Measurements from ENCODE around the gene DOC2B.
"Not testable (repeated sequence)": the region's sequence is repeated elsewhere in the genome, so short reads cannot be mapped to it uniquely, and the experiment has no call there.

The DOC2B gene

DNA sequence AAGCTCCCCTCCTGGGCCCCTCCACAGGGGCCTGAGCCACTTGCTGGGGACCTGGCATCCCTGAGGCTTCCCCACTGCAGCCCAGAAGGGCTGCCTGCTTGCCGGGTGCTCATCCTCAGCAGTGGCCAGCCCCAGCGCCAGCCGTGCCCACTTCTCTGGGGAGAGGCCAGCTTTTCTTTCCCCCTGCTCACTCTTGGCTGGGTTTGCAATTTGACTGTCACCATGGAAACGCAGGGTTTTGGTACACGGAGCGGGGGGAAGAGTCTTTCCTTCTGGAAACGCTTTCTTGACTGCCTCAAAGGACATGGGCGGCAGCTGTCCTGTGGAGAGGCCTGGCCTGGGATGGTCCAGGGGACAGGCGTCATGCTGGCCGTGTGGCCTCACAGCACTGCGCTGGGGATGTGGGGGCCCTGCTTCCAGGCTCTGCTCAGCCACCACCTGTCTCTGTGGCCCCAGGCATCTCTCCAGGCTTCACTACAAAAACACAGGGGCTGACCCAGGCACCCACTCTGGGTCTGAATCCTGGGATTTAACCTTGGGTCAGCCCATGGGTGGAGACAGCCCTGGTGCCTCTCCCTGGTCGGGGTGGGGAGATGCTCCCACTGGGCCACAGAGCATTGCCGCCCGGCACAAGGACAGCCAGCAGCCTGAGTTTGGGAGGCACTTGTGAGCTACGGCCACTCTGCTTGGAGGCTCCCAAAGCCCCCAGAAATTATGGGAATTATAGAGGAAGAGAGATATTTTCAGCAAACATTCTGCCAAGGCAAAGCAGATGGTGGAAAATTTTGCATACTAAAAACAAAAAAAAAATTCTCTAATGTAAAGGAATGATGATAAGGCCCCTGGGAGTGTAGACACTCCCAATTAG lies 45.9 kb upstream of the DOC2B start:
- no peak for DNase-seq (ENCODE audit: low spot score)
- H3K27ac ChIP-seq = no peak overlapping the region
- ChIA-PET POLR2A (ENCODE audit: low non-redundant PET) (no interaction called here), CTCF (interaction anchor here (0.7 to 1.1 kb wide), 2 partner anchors 9 to 27 kb away, joined by 3 read pairs; no protein-coding TSS in a partner anchor)
- TF ChIP-seq, protein P1, sequence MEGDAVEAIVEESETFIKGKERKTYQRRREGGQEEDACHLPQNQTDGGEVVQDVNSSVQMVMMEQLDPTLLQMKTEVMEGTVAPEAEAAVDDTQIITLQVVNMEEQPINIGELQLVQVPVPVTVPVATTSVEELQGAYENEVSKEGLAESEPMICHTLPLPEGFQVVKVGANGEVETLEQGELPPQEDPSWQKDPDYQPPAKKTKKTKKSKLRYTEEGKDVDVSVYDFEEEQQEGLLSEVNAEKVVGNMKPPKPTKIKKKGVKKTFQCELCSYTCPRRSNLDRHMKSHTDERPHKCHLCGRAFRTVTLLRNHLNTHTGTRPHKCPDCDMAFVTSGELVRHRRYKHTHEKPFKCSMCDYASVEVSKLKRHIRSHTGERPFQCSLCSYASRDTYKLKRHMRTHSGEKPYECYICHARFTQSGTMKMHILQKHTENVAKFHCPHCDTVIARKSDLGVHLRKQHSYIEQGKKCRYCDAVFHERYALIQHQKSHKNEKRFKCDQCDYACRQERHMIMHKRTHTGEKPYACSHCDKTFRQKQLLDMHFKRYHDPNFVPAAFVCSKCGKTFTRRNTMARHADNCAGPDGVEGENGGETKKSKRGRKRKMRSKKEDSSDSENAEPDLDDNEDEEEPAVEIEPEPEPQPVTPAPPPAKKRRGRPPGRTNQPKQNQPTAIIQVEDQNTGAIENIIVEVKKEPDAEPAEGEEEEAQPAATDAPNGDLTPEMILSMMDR (conservative IDR thresholded peaks at IDR 0.05; ENCODE audit: low read depth) = no peak

DNA sequence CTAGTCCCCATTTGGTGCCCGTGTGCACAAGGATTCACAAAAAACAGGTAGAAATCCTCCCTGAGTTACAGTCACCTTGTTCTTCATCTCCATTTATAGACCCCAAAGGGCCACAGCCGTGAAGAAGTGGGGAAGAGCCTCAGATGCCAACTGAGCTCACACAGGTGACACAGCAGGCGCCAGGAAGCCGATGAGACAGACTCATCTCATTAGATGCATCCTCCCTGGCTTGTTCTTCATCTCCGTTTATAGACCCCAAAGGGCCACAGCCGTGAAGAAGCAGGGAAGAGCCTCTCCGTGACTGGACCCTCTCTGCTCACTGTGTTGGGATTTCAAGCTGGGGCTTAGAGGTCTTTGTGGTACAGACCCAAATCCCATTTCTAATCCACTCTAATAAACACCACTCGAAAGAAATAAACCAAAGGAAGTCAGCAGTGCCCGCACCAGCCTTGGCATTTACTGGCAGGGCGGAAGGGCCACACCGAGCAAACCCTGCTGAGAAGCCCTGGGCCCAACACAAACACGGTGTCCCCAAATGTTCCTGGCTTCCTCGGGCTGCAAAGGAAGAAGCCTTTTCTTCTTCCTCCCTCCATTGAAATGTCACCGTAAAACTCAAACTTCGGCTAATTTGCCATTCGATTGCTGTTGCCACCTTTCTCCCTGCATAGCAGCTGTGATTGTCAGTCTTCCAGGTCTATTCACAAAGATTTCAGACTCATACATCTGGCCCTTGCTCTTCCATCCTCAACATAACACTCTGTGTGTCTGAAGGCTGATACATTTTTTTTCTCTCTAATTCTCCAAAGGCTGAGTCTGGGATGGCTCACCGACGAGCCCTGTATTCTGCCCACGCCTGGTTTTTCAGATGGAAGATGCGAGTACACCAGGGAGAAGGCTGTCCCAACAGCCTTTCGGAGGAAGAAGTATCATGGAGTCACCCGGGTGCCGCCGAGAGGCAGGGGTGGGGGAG lies 44.9 kb upstream of the DOC2B start:
- H3K27ac ChIP-seq = no peak overlapping the region
- TF ChIP-seq, protein P1 (conservative IDR thresholded peaks at IDR 0.05; ENCODE audit: low read depth) = no peak
- DNase-seq (ENCODE audit: low spot score) = no peak
- ChIA-PET CTCF (no interaction called here), POLR2A (ENCODE audit: low non-redundant PET) (no interaction called here)

DNA sequence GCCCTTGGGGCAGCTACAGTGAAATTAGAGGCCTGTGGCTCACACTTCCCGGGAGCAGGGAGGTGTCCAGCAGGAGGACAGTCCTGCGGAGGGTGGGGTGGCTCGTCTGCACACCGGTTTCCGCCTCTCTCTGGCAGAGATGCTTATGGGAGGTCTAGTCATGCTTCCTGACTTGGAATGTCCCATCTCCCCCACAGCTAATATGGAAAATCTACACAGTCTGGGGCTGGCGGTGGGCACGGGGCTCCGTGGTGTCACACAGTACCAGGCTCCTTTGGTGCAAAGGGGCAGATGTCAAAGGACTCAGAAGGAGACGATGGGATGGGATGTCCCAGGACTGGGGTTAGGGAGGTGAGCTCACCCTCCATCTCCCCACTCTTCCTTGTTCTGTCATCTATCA lies 44.1 kb upstream of the DOC2B start:
- POLR2A ChIA-PET (ENCODE audit: low non-redundant PET) = no interaction called here
- CTCF ChIA-PET = no interaction called here

DNA sequence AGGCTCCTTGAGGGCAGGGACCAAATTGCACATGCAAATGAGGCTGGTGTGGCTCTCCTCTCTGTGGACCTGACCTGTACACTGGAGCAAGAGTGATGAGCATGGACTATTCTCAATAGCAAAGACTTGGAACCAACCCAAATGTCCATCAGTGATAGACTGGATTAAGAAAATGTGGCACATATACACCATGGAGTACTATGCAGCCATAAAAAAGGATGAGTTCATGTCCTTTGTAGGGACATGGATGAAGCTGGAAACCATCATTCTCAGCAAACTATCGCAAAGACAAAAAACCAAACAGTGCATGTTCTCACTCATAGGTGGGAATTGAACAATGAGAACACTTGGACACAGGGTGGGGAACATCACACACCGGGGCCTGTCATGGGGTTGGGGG lies 43.1 kb upstream of the DOC2B start:
- H3K27ac ChIP-seq; POLR2A ChIA-PET (ENCODE audit: low non-redundant PET); DNase-seq (ENCODE audit: low spot score); CTCF ChIA-PET: not testable (repeated sequence)

More for the DNA sequence above, 44.1 kb upstream of the DOC2B start:
- no peak overlapping the region for H3K27ac ChIP-seq
- no peak for DNase-seq (ENCODE audit: low spot score)
- TF ChIP-seq, protein P1 (conservative IDR thresholded peaks at IDR 0.05; ENCODE audit: low read depth) = no peak

DNA sequence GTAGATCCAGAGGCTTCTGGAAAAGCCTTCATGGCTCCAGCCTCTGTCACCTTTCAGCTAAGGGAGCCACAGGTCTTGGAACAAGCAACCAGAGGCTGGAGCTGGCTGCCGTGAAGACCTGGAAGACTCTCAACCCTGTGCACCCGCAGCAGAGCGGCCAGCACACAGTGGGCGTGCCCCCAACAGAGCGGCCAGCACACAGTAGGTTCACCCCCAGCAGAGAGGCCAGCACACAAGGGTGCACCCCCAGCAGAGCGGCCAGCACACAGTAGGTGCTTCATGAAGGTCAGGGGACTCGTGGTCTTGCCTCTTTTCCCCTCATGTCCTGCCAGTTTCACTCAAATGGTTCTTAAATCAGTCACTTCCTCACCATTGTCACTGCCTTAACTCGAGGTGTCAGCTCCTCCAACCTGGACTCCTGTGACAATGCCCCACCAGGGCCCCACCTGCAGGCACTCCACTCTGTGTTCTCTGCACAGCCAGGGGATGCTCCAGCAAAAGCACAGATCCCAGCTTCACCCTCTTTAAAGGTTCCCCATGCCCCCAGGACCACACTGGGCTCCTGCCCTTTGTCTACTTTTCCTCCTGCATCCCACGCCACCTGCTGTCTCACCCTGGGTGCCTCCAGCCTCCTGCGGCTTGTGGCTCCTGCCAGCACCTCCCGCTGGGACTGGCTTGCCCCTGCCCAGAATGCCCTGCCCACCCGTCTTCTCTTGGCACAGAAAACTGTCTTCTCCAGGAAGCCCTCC lies 42.4 kb upstream of the DOC2B start:
- CTCF ChIA-PET = interaction anchor here (0.6 to 0.8 kb wide), 2 partner anchors 10 to 188 kb away, joined by 3 to 4 read pairs; no protein-coding TSS in a partner anchor
- H3K27ac ChIP-seq = no peak overlapping the region
- DNase-seq (ENCODE audit: low spot score) = no peak
- POLR2A ChIA-PET (ENCODE audit: low non-redundant PET) = no interaction called here
- TF ChIP-seq, protein P1 (conservative IDR thresholded peaks at IDR 0.05; ENCODE audit: low read depth) = no peak

DNA sequence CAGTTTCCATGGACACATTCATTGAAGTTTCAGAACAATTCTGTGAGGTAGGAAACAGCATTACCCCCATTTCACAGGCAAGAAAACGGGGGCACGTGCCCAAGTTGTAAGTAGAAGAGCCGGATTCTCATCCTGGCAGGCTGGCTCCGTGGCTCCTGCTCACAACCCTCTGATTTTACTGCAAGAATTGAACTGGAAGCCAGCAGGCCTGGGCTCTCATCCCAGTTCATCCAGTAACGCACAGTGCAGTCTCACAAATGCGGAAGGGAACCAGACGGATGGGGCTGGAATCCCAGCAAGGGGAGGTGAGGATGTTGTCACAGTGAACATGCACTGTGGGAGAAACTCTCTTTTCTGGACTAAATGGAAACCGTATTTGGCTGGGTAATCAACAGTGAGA lies 40.7 kb upstream of the DOC2B start:
- no peak overlapping the region for H3K27ac ChIP-seq
- ChIA-PET CTCF (no interaction called here), POLR2A (ENCODE audit: low non-redundant PET) (no interaction called here)
- TF ChIP-seq, protein P1 (conservative IDR thresholded peaks at IDR 0.05; ENCODE audit: low read depth) = no peak
- no peak for DNase-seq (ENCODE audit: low spot score)
